ENCODE measurements around the gene NTNG1.

Gene NTNG1

DNA sequence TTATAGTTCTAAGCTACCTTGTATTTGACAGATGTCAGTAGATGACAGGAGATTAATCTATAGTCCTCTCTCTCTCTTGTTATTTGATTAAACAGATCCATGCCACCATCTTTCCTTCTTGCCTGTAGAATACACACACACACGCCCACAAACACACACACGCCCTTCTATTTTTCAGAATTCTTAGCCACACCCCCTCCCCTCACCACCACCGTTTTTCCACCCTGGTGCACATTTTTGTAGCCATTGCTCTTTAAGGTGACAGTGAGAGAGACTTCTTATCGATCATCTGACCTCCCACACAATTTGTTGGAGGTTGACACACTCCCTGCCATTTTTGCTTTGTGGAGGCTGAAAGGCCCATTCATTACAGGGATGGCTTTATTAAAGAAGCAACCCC lies 123.2 kb downstream of the NTNG1 start:
- no peaks in the 10 kb centered on the region for H3K27me3 ChIP-seq (ENCODE audit: insufficient read depth, poor library complexity, severe bottlenecking)
- TF ChIP-seq, protein P1, sequence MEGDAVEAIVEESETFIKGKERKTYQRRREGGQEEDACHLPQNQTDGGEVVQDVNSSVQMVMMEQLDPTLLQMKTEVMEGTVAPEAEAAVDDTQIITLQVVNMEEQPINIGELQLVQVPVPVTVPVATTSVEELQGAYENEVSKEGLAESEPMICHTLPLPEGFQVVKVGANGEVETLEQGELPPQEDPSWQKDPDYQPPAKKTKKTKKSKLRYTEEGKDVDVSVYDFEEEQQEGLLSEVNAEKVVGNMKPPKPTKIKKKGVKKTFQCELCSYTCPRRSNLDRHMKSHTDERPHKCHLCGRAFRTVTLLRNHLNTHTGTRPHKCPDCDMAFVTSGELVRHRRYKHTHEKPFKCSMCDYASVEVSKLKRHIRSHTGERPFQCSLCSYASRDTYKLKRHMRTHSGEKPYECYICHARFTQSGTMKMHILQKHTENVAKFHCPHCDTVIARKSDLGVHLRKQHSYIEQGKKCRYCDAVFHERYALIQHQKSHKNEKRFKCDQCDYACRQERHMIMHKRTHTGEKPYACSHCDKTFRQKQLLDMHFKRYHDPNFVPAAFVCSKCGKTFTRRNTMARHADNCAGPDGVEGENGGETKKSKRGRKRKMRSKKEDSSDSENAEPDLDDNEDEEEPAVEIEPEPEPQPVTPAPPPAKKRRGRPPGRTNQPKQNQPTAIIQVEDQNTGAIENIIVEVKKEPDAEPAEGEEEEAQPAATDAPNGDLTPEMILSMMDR (IDR thresholded peaks at IDR 0.05; ENCODE audit: insufficient read depth, low read length) = no peak
- TF ChIP-seq POLR2AphosphoS5 (IDR thresholded peaks at IDR 0.05; ENCODE audit: low read depth) (no peak), GABPA (IDR thresholded peaks at IDR 0.05; ENCODE audit: low read depth) (no peak), SPI1 (IDR thresholded peaks at IDR 0.05; ENCODE audit: borderline replicate concordance, low read depth) (no peak)
- TF ChIP-seq, protein P2, sequence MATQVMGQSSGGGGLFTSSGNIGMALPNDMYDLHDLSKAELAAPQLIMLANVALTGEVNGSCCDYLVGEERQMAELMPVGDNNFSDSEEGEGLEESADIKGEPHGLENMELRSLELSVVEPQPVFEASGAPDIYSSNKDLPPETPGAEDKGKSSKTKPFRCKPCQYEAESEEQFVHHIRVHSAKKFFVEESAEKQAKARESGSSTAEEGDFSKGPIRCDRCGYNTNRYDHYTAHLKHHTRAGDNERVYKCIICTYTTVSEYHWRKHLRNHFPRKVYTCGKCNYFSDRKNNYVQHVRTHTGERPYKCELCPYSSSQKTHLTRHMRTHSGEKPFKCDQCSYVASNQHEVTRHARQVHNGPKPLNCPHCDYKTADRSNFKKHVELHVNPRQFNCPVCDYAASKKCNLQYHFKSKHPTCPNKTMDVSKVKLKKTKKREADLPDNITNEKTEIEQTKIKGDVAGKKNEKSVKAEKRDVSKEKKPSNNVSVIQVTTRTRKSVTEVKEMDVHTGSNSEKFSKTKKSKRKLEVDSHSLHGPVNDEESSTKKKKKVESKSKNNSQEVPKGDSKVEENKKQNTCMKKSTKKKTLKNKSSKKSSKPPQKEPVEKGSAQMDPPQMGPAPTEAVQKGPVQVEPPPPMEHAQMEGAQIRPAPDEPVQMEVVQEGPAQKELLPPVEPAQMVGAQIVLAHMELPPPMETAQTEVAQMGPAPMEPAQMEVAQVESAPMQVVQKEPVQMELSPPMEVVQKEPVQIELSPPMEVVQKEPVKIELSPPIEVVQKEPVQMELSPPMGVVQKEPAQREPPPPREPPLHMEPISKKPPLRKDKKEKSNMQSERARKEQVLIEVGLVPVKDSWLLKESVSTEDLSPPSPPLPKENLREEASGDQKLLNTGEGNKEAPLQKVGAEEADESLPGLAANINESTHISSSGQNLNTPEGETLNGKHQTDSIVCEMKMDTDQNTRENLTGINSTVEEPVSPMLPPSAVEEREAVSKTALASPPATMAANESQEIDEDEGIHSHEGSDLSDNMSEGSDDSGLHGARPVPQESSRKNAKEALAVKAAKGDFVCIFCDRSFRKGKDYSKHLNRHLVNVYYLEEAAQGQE (IDR thresholded peaks at IDR 0.05; ENCODE audit: insufficient replicate concordance, low read depth) = no peak
- no peak overlapping the region for H3K4me3 ChIP-seq (replicated peaks; ENCODE audit: insufficient read depth, low read length)
- no peak for DNase-seq (ENCODE audit: low read depth in 1 of 2, low spot score in 1 of 2)
- no peak overlapping the region for H3K27ac ChIP-seq (replicated peaks)

DNA sequence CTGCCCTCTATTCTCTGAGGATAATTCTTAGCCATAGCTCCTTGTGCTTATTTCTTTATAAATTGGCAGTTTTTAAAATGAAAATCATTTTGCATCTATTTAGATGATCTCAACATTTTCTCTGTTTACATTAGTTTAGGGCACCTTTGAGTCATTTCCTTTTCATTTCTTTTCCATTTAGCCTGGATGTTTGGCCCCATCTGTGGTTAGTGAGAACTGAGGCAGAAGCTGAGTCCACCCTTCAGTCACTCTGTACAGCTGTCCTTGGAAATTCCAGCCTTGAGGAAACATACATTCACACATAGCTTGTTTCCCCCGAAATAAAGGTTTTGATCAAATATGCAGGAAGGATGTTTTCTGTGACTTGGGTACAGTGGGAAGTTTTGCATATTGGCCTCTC lies 123.7 kb downstream of the NTNG1 start:
- no peak for DNase-seq (ENCODE audit: low read depth in 1 of 2, low spot score in 1 of 2)
- TF ChIP-seq POLR2AphosphoS5 (IDR thresholded peaks at IDR 0.05; ENCODE audit: low read depth) (no peak), GABPA (IDR thresholded peaks at IDR 0.05; ENCODE audit: low read depth) (no peak), SPI1 (IDR thresholded peaks at IDR 0.05; ENCODE audit: borderline replicate concordance, low read depth) (no peak)
- TF ChIP-seq, protein P1 (IDR thresholded peaks at IDR 0.05; ENCODE audit: insufficient read depth, low read length) = no peak
- TF ChIP-seq, protein P2 (IDR thresholded peaks at IDR 0.05; ENCODE audit: insufficient replicate concordance, low read depth) = no peak

DNA sequence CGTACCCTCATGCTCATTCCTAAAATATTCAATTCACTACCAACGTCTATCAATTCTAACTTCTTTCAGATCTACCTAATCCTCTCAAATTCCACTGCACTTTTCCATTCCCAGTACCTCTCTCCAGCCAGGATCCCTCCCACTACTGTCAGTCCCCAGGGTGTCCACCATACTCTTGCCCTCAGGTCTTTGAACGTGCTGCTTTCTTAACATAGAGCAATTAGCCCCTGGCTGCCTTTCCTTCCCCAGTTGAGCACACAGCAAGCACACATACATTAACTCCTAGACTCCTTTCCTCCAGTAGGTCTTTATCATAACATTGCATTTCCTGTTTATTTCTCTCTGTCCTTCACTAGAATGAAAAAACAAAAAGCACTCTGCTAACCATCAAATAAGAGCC lies 126.7 kb downstream of the NTNG1 start:
- Histone ChIP-seq H3K4me3 (replicated peaks; ENCODE audit: insufficient read depth, low read length) (no peak overlapping the region), H3K27me3 (ENCODE audit: insufficient read depth, poor library complexity, severe bottlenecking) (no peaks in the 10 kb centered on the region), H3K27ac (replicated peaks) (no peak overlapping the region)
- TF ChIP-seq, protein P2 (IDR thresholded peaks at IDR 0.05; ENCODE audit: insufficient replicate concordance, low read depth) = no peak
- TF ChIP-seq POLR2AphosphoS5 (IDR thresholded peaks at IDR 0.05; ENCODE audit: low read depth) (no peak), SPI1 (IDR thresholded peaks at IDR 0.05; ENCODE audit: borderline replicate concordance, low read depth) (no peak), GABPA (IDR thresholded peaks at IDR 0.05; ENCODE audit: low read depth) (no peak)
- TF ChIP-seq, protein P1 (IDR thresholded peaks at IDR 0.05; ENCODE audit: insufficient read depth, low read length) = no peak
- DNase-seq (ENCODE audit: low read depth in 1 of 2, low spot score in 1 of 2) = no peak

More for the DNA sequence above, 123.7 kb downstream of the NTNG1 start:
- Histone ChIP-seq H3K27ac (replicated peaks) (no peak overlapping the region), H3K27me3 (ENCODE audit: insufficient read depth, poor library complexity, severe bottlenecking) (no peaks in the 10 kb centered on the region), H3K4me3 (replicated peaks; ENCODE audit: insufficient read depth, low read length) (no peak overlapping the region)
